NCI-H345 (cell line): ENCODE measurements around the gene TOMM5.
"Not testable (repeated sequence)": the region's sequence is repeated elsewhere in the genome, so short reads cannot be mapped to it uniquely, and the experiment has no call there.

Experiments used
- DNase-seq: peaks from one replicate; lab custom pipeline; 2025; lab: John Stamatoyannopoulos, UW

TOMM5 gene

DNA sequence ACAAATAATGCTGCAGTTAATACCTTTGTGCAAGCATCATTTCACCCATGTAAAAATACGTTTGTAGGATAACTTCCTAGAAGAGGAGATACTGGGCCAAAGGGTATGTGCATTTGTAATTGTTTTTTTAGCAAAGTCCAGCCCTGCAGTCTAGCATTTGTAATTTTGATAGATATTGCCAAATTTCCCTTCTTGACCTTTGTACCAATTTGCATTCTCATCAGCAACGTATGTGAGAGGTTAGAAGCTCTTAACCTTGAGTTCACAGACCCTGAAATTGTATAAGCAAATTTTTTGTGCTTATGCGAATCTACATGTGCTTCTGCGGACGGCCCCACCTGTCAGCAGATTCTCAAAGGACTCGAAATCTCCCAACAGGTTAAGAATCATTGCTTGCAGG, 18.6 kb upstream of the TOMM5 start:
- DNase-seq: no peak

DNA sequence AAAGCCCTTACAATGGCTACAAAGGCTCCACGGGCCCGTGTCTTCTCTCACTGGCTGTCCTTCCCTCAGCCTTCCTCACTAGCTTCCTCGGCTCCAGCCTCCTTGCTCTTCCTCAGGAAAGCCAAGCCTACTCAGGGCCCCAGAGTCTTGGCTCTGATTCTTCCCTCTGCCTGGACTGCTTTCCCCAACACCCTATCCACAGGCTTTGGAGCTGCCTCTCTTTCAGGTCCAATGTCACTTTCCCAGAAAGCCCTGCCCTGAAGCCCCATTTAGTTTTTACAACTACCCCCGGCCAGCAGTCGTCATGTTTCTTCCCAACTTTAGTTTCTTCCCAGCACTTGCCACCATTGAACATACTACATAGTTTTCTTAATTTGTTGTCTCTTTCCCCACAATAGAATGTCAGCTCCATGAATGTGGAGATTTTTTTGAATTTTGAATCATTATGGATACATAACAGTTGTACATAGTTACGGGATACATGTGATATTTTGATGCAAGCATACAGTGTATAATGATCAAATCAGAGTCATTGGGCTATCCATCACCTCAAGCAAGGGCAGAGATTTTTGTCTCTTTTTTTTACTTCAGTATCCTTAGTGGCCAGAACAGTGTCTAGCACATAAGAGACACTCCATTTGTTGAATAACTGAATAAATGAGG, 17.5 kb upstream of the TOMM5 start:
- no peak for DNase-seq

DNA sequence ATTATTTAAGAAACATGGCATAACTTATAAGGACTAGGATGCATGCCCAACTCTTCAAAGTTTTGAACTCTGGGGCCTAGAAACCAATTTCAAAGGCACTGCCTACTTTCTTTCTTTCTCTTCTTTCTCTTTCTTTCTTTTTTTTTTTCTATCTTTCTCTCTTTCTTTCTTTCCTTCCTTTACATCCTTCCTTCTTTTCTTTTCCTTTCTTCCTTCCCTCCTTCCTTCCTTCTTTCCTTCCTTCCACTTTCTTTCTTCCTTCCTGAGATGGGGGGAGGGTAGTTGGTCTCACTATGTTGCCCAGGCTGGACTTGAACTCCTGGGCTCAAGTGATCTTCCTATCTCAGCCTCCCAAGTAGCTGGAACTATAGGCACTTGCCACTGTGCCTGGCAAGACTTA, 15.9 kb upstream of the TOMM5 start:
- no peak for DNase-seq

DNA sequence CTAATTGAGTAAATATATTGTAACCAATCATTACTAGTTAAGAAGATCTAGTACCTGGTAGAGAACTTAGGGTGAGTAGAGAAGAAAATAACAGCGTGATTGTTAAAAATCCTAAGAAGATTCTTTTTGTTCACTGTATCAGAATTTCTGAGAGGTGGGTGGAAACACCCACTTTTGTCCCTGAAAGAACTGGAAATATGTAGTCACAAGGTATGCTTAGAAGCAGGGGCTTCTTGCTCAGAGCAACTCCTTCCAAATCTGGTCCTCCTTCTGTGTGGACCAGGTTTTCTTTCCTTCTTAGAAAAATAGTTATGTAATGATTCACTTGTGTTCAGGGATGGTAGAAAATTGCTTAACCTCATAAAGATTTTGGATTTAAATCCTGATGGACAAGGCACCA, 11.9 kb upstream of the TOMM5 start:
- no peak for DNase-seq

DNA sequence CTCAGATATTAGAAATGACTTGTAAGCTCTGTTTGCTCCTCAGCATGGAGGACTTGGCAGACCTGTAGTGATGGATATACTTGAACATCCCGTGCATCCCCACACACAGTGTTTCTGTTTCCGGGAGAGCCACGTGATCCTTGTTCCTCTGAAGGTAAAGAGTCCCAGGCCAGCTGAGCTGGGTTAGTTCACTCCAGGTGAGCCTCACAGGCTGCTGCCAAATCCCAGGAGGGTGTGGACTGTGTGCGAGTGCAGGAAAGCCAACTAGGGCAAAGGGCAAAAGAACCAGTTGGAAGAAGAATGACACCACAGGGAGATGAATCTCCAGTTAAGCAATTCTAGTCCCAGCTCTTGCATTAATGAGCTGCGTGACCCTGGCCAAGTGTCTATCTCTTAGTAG, 10.4 kb upstream of the TOMM5 start:
- no peak for DNase-seq

DNA sequence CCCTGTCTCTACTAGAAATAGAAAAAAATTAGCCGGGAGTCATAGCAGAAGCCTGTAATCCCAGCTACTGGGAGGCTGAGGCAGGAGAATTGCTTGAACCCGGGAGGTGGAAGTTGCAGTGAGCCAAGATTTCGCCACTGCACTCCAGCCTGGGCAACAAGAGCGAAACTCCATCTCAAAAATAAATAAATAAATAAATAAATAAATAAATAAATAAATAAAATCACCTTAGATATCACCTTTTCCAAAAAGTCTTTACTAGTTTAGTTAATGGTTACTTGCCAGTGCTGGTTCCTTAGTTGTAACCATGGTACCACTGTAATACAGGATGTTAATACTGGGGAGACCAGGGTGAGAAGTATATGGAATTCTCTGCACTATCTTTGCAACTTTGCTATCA, 9.7 kb upstream of the TOMM5 start:
- not testable (repeated sequence) for DNase-seq

DNA sequence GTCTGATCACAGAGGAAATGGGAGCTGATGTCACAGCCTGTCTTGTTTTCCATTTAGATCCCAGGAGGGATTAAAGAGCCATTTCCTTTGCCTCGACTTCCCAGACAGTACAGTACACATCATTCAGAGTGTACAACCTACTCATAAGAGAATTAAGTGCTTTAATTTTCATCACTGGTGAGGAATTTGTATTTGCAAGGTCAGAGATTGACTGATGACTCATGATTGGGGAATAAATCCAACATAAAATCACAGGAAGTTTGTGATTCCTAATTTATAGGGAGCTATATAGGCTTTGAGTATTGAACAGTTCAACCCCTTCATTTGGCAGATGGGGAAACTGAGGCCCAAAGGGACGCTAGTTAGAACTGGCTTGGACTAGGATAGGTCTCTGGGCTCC, 4.1 kb upstream of the TOMM5 start:
- DNase-seq: no peak

DNA sequence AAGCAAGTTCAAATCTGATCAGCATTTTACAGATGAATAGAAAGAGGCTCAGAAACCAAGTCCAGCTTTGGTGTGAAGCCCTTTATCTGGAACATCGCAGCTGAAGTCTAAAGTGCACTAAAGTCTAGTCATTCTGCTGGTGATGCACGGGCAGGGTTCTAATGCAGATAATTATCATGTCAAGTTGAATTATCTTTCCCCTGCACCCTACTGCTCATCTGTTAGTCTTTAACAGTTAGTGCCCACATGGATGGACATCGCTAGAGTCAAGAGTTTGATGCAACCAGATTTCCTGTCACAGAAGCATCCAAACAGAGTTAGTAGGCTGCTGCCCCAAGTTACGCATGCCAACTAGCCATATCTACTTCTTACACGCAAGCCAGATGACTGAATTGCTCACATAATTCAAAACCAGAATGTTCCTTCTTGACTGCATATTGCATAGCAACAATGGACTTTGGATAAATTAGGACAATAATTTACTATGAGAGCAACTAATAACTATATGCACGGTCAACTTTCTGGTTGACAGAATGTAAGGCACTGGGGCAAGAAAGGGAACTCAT, 1.6 kb upstream of the TOMM5 start:
- DNase-seq: no peak

DNA sequence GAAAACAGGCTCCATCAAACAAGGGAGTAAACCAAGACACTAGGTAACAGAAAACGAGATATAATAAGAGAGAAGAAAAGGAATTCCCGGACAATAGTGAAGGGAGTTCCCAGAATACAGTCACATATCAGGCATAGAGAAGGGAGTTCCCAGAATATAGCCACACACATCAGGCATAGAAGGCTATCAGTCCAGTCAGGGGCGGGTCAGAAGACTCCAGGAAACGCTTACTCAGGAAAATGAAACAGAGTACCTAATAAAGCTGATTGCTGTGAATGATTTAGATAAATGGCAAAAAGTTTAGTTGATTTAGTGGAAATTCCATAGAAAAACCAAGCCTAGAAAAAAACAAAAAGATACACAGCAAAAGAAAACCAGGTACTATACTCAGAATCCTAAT, 4.9 kb downstream of the TOMM5 start:
- DNase-seq: no peak

DNA sequence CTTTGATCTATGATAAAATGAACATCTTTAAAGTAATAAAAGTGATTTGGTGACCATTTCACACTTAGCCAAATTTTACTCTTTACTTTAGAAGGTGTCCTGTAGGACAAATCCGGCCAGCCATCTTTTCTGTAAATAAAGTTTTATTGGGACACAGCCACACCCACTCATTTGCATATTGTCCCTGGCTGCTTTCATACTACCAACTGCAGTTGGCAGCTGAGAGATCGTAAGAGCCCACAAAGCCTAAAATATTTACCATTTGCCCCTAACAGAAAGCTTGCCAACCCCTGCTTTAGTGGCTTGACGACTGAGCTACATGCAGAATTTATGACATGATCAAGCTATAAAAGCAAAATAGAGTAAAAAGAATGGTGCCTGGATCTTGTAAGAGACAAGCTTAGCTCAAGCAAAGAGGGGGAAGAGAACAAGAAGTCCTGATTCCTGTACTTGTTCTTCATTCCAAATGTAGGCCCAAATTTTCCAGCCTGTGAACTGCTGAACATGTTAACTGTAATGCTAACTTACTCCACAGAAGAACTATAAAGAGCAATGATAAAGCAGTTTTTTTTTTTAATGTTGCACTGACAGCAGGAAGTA, 8.8 kb downstream of the TOMM5 start:
- no peak for DNase-seq

DNA sequence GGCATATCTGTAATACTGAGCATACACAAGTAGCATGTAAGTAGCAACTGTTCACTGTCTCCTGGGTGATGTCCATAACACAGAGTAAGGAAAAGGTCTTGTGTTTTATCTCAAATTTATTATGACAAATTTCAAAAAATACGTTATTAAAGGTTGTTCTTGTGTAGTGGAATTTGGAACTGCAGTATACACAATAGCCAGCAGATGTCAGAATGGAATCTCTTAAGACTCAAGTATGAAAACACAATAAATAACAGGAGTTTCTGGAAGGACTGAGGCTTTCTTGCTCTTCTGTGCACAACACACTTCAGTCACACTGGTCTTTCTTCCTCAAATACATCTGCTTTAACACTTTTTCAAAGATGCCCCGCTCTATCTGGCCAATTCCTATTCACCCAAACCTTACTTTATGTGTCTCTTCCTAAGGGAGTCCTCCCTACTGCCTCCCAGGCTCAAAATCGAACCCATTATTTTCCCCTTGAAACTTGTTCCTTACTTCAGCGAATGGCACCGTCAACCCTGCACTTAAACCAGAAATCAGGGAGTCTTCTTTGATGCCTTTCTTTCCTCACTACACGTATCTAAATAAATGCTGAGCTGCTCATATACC, 9.7 kb downstream of the TOMM5 start:
- peak; percentile 17 for DNase-seq

DNA sequence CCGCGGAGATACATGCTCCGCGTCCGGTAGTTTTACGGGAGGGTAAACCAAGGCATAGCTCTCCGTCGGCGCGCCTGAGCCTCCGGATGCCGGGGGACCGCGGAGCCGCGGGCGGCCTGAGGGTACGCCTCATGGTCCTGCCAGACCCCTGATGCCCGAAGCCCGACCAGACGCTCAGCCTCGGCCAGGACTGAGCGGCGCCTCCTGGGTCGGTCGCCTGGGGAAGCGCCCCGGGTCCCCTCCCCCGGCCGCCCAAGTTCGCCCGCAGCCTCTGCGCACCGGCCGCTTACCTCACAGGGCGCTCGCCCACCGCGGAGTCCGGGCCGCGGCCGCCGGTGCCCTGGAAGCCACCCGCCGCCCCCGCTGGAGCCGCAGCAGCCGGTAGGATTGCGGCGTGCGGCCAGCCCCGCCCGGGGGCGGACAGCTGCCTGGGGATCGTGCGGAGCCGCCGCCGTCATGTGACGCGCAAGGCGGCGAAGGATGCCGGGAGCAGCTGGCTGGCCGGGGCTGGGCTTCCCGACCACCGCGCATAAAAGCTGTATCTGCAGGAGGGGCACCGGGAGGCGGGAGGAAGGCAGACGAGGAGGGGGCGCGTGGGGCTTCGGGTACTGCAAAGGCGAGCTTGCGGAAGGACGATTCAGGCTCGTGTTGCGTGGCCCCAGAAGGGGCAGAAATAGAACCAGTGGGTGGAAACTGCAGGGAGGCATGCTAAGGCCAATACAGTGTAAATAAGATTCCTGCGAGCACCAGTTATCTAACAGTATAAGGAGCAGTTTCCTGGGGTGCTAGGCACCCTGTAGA, 16.3 kb downstream of the TOMM5 start, which contains the start of gene FBXO10:
TSS of gene FBXO10 (minus strand) at position 460 of the 801 bp plus-strand sequence. CDS start 34,612 bp downstream, outside the sequence.
- DNase-seq: peak; percentile 77

DNA sequence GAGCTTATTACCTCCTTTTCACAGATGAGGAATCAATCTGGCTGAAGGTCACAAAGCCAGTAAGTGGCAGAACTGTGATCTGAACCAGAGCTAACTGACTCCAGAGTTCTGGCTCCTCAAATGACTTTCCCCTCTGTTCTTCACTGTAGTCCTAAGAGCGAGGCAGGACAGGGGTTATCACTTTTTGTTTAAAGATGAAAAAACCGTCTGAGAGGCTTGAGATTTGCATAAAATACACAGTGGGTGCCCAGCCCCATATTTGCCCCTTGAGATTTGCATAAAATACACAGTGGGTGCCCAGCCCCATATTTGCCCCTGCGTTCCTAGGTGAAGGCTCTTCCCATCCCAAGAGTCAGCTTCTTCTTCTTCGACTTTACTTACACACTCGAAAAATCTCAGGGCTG, 16.9 kb downstream of the TOMM5 start:
- DNase-seq: peak; percentile 16

DNA sequence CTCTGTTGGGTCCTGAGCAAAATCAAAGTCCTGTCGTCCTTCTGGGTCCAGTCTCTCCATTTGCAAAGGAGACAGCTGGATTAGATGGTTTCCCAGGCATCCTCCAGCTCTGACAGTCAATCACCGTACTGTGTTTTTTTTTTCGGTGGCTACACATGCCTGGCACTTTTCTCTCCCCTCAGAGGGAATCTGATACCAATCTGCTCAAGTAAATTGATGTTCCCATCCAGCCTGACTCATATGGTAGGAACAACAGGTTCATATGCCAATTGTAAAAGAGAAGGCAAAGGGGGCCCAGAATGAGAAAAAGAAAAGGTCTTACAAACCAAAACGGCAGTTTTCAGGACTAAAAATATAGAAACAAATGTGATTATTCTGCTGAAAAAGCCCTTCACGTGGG, 17.4 kb downstream of the TOMM5 start:
- no peak for DNase-seq

DNA sequence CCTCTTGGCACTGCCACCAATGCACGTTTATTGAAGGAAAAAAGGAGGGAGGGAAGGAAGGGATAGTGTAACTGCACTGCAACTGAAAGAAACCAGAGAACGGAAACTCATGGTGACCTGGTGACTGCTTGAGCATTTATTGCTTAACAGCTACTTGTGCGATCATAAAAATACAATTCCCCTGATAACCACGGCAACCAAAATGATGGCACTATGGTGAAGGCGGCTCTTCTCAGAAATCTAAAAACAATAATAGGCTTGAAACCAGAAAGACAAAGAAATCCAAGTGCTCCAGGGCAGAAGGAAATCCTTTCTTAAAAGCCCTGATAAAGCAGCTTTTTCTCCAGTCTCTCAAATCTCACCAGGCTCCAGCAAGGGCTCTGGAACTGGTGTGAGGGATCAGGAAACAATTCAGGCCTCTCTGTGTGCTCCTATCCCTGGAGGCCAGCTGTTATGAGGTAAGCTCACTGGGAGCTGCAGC, 18.1 kb downstream of the TOMM5 start:
- no peak for DNase-seq

DNA sequence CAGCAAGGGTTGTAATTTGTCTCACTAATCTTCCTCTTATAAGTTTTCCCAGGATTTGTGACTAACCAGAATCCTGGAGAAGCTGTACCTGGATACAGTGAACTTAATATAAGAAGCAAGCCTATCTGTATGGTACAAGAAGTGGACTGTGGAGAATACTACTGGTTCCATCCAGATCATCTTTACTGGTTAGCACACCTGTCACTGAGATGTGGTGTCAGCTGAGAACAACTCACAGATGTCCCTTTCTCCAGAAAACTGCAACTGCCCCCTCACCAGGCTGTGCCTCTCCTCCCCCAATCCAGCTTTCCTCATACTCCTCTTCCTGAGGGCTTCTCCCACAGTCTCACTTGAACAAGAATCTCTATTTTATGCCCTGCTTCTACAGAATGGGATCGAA, 21.1 kb downstream of the TOMM5 start:
- no peak for DNase-seq

DNA sequence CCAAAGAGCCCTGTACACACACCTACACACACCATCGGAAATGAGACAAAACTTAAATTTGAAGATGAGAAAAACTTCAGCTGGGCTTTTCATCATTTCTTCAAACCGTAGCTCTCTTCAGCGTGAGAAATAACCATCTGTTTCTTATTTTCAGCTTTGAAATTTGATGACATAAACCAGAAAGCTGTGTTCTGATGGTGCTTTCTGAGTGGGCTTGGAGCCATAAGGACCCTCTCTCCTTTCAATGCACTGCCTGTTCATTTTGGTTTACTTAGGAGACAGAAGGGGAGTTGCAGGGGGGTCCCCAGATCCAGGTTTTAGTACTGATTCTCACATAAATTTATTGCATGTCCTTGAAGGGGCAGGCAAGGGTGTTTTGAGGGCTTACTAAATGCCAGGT, 25.7 kb downstream of the TOMM5 start:
- DNase-seq: no peak

DNA sequence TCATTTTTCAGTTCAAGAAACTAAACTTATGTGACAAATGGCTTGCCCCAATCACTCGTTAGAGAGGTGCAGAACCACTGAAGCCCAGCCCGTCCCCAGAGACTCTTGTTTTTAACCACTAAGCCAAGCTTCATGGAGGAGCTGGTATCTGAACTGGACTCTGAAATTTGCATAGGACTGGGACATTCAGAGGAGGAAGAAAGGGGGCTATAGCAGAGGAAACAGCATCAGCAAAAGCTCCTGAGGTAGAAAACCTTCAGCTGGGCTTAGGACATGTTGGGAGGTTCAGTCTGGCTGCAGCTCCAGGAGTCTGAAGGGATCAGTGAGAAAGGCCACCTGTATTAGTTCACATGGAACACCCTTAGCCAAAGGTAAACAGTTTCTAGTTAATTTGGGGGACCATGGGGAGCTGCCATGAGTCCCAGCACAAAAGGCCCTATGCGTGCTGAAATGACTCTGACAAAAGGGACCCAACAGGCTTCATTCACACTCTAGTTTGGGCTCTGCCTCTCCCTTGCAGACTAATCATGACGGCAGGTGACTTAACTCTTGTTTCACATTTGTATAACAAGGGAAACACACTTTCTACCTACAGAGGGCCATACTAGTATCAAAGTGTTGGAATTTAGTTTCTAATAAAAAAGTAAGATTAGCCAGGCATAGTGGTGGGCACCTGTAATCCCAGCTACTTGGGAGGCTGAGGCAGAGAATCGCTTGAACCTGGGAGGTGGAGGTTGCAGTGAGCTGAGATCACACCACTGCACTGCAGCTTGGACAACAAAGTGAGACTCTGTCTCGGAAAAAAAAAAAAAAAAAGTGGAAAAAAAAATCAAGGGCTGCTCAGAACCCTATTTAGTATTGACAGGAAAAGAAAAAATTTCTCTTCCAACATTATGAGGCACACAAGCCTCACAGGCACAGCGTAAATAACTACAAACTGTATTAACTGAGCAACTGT, 26.5 kb downstream of the TOMM5 start:
- no peak for DNase-seq

DNA sequence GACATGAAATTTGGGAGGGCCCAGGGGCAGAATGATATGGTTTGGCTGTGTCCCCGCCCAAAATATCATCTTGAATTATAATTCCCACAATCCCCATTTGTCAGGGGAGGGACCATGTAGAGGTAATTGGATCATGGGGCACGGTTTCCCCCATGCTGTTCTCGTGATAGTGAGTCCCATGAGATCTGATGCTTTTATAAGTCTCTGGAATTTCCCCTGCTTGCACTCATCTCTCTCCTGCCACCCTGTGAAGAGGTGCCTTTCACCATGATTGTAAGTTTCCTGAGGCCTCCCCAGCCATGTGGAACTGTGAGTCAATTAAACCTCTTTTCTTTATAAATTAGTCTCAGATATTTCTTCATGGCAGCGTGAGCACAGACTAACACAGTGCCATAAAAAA, 27.5 kb downstream of the TOMM5 start:
- DNase-seq: no peak

DNA sequence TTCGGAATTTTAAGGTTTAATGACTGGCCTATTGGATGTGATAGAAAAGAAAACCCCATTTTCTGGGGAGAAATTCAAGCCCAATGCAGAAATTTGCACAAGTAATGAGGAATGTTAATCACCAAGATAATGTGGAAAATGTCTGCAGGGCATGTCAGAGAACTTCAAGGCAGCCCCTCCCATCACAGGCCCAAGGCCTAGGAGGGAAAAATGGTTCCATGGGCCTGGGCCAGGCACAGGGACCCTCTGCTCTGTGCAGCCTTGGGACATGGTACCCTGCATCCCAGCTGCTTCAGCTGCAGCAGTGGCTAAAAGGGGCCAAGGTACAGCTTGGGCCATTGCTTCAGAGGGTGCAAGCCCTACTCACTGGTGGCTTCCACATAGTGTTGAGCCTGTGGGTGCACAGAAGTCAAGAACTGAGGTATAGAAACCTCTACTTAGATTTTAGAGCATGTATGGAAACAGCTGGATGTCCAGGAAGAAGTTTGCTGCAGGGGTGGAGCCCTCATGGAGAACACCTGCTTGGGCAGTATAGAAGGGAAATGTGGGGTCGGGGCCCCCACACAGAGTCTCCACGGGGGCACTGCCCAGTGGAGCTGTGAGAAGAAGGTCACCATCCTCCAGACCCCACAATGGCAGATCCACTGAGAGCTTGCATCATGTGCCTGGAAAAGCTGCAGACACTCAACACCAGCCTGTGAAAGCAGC, 28.4 kb downstream of the TOMM5 start:
- no peak for DNase-seq

DNA sequence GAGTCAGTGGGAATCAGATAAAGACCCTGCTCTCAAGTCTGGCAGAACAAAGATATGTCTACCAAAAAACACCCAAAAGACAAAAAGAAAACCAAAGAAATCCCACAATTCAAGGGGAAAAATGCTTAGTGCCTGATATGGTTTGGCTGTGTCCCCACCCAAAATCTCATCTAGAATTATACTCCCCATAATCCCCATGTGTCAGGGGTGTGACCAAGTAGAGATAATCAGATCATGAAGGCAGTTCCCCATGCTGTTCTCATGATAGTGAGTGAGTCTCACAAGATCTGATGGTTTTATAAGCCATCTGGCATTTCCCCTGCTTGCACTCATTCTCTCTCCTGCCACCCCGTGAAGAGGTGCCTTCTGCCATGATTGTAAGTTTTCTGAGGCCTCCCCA, 29.6 kb downstream of the TOMM5 start:
- DNase-seq: no peak
